ENCODE measurements around the gene CYP1A2.
"Not testable (repeated sequence)": the region's sequence is repeated elsewhere in the genome, so short reads cannot be mapped to it uniquely, and the experiment has no call there.

The CYP1A2 gene

DNA sequence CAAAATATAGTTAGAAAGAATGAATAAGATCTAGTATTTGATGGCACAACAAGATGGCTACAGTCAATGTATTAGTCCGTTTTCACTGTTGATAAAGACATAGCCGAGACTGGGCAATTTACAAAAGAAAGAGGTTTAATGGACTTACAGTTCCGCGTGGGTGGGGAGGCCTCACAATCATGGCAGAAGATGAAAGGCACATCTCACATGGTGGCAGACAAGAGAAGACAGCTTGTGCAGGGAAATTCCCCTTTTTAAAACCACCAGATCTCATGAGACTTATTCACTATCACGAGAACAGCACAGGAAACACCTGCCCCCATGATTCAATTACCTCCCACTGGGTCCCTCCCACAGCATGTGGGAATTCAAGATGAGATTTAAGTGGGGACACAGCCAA lies 10.4 kb upstream of the CYP1A2 start:
- DNase-seq (ENCODE audit: low read depth in 2 of 2, low spot score in 1 of 2), result not testable (repeated sequence)

DNA sequence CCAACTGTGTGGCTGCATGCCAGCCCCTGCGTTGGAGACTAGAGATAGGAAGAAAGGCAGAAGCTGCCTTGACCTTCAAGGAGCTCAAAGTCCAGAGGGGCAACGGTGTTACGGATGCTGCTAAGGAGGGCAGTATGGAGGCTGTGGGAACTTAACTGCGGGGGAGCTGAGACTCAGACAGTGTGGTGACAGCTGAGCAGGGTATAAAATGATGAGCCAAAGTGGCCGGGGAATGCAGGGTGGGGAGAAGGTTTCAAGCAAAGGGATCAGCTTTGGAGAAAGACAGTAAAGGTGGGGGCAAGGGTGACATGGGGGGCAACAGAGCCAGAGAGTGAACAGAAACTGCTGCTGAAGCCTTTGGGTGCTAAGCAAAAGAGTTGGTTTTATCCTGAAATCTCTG lies 6.2 kb upstream of the CYP1A2 start:
- no peak for DNase-seq (ENCODE audit: low read depth in 2 of 2, low spot score in 1 of 2)

DNA sequence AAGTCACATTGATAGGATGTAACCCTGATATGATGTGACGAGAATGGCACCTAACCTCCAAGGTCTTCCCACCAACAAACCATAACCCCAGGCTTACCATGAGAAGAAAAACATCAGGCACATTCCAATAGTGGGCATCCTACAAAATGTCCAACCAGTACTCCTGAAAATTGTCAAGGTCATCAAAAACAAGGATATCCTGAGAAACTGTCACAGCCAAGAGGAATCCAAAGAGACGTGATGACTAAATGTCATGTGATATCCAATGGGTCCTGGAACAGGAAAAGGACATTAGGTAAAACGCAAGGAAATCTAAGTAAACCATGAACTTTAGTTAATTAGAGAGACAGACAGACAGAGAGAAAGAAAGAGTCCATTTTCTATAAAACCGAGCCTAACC lies 2.3 kb upstream of the CYP1A2 start:
- DNase-seq (ENCODE audit: low read depth in 2 of 2, low spot score in 1 of 2), result no peak

DNA sequence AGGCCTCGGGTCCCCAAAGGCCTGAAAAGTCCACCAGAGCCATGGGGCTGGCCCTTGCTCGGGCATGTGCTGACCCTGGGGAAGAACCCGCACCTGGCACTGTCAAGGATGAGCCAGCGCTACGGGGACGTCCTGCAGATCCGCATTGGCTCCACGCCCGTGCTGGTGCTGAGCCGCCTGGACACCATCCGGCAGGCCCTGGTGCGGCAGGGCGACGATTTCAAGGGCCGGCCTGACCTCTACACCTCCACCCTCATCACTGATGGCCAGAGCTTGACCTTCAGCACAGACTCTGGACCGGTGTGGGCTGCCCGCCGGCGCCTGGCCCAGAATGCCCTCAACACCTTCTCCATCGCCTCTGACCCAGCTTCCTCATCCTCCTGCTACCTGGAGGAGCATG lies 1.2 kb downstream of the CYP1A2 start:
- DNase-seq (ENCODE audit: low read depth in 2 of 2, low spot score in 1 of 2), result no peak

DNA sequence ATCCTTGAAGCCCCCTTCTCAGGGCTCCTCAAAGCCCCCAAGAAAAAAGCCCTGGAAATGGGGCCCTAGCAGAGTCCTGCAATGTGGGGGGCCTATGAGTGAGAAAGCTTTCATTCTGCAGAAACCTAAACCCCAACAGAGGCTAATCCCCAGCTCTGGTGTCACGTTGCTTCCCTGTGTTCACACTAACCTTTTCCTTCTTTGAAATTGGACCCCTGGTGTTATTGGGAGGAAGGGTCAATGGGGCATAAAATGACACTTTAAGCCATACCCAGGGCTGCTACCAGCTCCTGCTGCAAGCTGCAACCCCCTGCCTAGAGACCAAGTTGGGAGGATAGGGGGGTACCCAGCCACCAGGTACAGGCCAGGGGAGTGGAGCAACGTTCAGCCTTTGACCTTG lies 2.1 kb downstream of the CYP1A2 start:
- no peak for DNase-seq (ENCODE audit: low read depth in 2 of 2, low spot score in 1 of 2)

DNA sequence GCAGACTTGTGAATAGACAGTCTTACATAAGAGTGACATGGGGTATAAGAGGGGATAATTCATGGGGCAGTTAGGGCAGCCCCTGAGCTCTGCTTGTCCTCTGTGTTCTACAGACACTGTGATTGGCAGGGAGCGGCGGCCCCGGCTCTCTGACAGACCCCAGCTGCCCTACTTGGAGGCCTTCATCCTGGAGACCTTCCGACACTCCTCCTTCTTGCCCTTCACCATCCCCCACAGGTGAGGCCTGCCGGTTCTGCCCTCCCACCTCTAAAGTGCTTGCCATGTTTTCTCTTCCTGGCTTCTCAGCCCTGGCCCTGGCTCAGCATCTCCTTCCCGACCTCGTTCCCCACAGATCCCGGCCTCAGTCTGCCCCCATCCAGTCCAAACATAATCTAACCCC lies 3.4 kb downstream of the CYP1A2 start:
- no peak for DNase-seq (ENCODE audit: low read depth in 2 of 2, low spot score in 1 of 2)

DNA sequence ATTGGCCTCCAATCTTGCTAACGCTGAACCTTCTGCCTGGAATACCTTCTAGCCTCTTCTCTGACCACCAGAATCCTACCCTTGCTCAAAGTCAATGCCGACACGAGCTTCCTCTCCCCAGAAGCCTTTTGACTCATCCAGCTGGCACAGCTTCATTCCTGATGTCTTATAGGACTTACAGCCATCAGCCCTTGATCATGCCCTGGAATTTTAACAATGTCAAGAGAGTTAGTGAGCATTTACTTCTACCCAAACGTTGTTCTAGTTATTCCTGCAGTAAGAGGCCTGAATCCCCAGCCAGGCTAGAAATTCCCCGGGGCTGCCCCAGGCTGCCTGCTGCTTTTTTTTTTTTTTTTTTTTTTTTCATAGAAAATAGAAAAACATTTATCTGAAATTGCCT lies 3.9 kb downstream of the CYP1A2 start:
- no peak for DNase-seq (ENCODE audit: low read depth in 2 of 2, low spot score in 1 of 2)

DNA sequence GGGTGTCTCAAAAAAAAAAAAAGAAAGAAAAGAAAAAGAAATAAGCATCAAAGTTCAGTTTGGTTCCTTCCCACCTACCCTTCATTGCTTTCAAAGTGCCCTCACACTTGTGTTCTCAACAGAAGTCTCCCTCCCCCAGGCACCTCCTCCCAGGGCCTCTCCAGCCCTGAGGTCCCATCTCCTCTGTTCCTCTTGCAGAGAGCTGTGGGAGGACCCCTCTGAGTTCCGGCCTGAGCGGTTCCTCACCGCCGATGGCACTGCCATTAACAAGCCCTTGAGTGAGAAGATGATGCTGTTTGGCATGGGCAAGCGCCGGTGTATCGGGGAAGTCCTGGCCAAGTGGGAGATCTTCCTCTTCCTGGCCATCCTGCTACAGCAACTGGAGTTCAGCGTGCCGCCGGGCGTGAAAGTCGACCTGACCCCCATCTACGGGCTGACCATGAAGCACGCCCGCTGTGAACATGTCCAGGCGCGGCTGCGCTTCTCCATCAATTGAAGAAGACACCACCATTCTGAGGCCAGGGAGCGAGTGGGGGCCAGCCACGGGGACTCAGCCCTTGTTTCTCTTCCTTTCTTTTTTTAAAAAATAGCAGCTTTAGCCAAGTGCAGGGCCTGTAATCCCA lies 6.1 kb downstream of the CYP1A2 start:
- no peak for DNase-seq (ENCODE audit: low read depth in 2 of 2, low spot score in 1 of 2)

DNA sequence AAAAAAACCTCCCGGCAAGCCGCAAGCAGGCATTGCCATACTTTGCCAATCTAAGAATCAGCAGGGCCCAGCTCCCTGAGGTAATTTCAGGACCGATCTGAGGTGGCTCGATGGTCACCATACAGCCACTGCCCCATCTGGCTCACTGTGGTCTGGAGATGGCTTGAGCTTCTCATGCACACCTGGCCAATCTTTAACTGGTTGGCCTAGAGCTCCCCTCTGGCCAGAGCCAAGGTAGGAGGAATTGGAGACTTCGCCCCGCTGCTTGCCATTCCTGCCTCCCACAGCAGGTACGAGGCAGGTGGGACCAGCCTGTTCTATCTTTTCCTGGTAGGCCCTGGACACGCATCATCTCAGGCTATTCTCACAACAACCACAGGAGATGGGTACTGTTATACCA lies 10.1 kb downstream of the CYP1A2 start:
- DNase-seq (ENCODE audit: low read depth in 2 of 2, low spot score in 1 of 2), result no peak

DNA sequence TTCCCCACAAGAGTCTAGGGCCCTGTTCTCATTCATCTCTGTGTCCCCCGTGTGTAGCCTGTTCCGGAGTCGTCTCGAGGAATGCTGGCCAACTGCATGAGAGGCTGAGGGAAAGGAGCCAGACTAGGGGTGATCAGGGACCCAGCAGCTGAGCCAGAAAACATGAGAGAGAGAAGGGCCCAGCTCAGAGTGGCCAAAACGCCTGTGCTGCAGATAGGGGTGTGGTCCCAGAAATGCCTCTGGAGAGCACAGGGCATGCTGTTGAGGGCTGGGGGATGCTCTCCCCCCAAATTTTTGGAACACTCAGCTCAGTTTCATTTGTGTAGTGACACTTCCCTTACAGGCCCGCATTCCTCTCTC lies 14.1 kb downstream of the CYP1A2 start:
- no peak for DNase-seq (ENCODE audit: low read depth in 2 of 2, low spot score in 1 of 2)

DNA sequence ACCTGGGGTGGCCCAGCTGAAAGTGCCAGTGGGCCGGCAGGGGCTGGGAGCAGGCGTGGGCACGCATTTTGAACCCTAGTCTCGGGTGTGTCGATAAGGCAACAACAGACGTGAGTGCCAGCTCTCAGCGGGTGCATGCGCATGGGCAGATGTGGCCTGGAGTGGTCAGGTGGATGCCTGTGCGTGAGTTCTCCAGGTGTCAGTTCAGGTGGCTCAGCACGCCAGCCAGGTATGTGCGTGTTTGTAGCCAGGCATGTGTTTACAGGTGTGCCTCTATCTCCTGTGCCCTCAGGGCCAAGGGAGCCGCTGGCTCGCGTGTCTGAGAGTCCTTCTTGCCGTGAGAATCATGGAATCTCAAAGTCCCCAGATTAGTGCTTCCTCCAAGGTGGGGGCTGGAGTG lies 14.8 kb downstream of the CYP1A2 start:
- DNase-seq (ENCODE audit: low read depth in 2 of 2, low spot score in 1 of 2), result no peak

DNA sequence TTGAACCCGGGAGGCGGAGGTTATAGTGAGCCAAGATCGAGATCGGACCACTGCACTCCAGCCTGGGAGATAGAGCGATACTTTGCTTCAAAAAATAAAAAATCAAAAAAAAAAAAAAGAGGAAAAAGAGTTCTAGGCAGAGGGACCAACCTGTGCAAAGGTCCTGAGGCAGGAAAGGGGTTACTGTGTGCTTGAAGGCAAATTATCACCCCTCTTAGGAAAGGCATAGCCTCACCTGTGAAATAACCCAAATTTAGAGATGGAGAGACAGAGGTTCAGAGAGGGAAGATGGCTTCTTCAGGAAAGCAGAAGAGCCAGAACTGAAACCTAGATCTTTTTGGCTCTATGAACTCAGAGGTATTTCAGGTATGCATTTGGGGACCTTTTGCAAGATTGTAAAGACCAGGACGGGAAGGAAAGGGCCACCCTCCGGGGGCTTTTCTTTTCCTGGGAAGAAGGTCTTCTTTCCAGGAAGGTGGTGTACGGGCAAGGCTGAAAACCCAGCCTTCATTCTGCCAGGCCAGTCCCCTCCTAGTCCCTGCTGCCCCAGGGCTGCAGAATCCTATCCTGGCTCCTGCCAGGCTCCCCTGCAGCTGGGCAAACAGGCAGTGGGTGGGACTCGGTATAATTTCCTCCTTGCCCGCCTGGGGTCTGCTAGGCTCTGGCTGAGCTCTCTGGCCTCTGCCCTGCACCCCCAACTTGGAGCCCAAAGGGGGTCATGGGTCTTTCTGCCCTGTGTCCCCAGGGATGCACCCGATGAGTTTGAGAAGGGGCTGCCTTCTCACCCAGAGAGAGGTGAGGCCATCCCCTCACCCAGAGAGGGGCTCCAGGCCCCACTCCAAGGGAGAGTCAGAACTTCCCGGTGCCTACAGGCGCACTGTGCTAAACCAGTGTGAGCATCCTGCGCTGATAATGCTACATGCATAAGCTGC lies 18.8 kb downstream of the CYP1A2 start:
- DNase-seq (ENCODE audit: low read depth in 2 of 2, low spot score in 1 of 2), result no peak

DNA sequence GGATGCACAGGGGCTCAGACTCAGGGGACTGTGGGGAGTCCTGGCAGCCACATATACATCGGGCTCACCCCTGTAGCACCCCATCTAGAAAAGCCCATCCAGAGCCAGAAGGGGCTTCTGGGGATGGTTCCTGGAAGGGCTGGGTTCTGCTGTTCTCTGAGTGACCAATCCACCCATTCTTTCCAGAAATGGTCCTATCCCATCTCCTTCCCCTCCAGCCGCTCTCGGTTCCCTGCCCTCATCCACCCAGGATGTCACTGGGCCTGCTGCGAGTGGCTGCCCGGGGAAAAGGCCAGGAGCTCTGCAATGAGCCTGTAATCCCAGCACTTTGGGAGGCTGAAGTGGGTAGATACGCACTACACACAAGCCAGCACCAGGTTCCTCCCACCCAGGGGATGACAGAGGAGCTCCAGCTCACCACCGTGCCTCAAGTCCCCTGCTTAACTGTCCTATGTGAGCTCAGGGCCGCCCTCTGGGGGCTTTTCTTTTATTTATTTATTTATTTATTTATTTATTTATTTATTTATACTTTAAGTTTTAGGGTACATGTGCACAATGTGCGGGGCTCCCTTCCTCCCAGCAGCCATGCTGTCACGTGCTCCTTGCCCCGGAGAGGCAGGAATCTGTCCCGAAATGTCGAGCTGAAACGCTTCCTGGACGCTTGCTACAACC lies 19.6 kb downstream of the CYP1A2 start:
- no peak for DNase-seq (ENCODE audit: low read depth in 2 of 2, low spot score in 1 of 2)

DNA sequence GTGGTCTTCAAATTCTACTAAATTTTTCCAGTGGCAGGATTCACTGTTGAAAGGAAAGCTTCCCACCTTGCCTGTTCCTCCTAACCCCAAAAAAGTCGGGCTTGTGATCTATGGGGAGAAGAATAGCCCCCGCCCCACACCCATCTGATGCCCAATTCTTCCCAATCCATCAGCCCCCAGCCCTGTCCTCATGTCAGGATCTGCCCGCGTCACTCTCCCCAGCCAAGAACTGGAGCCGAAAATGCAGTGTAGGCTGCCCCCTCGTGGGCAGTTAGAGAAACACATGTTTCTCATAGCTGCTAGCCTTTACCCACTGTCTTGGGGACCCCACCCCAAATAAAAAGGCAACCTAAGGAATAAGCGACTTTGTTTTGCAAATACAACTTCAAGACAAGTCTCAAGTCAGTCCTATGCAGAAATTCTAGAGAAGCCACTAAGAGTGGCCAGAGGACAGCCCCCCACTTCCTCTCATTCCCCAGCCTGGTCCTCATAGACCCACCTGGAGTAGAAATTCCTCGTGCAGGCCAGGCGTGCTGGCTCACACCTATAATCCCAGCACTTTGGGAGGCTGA lies 20.2 kb downstream of the CYP1A2 start:
- DNase-seq (ENCODE audit: low read depth in 2 of 2, low spot score in 1 of 2), result no peak

DNA sequence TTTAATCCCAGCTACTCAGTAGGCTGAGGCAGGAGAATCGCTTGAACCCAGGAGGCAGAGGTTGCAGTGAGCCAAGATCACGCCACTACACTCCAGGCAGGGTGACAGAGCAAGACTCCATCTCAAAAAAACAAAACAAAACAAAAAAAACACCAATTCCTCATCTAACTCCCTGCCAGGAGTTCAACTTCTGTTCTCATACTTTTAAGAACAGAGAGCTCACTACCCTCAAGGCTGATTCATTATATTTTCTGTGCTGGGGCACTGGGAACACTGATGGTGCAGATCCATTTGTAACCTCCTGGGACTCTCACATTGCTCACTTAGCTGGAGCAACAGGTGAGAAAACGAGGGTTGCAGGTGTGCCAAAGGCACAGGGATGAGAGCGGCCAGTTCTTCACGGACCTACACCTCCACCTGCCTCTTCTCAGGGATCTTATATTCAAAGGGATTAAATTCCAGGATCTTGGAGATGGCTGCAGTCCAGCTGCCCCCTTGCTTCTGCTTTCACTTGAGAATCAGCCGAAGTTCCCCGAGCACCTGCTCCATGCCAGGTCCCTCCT lies 20.9 kb downstream of the CYP1A2 start:
- DNase-seq (ENCODE audit: low read depth in 2 of 2, low spot score in 1 of 2), result no peak

DNA sequence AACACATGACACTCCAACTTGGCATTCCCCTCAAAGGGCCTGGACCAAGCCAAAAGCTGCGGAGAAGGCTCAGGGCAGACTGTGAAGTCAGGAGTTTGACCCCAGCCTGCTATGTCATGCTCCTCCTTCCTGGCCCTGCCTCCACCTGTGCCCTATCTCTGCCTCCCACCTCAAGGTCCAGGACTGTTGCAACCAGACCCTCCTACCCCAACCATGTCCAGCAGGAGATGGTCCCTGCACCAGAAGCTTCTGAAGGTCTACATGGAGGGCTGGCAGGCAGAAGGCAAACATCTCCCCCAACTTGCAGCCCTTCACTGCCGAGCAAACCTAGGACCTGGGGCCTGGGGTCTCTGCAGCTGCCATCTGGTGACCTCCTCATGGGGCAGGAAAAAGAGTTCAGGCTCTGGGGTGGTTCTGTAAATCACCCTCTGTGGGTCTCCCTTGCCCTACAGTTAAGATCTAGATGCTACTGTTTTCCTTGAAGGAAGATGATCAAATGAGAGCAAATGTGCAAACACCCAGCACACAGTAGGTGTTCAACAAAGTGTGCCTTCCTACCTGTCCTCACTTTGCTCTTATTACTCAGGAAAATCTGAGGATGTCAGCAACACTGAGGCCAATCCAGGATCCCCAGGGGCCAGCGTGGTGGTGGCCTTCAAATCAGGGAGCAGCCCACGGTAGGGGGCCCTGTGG lies 21.7 kb downstream of the CYP1A2 start:
- no peak for DNase-seq (ENCODE audit: low read depth in 2 of 2, low spot score in 1 of 2)

DNA sequence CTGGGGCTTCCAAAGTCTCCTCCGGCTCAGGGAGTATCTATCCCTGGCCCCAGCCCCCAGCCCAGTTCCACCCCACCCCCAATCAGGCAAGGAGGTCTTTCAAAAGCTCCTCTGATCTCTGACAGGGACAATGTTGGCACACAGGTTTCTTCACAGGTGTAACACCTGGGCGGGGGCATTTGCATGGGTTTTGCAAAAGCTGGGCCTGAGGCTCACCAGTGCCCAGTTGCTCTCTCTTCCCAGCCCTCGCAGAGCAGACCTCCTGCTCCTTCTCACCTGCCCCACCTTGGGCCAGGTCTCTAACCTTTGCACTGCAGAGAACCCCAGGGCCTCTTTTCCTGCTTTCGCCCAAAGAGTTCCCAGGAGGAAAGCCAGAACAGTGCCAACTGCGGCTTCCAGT lies 24.7 kb downstream of the CYP1A2 start:
- DNase-seq (ENCODE audit: low read depth in 2 of 2, low spot score in 1 of 2), result no peak

DNA sequence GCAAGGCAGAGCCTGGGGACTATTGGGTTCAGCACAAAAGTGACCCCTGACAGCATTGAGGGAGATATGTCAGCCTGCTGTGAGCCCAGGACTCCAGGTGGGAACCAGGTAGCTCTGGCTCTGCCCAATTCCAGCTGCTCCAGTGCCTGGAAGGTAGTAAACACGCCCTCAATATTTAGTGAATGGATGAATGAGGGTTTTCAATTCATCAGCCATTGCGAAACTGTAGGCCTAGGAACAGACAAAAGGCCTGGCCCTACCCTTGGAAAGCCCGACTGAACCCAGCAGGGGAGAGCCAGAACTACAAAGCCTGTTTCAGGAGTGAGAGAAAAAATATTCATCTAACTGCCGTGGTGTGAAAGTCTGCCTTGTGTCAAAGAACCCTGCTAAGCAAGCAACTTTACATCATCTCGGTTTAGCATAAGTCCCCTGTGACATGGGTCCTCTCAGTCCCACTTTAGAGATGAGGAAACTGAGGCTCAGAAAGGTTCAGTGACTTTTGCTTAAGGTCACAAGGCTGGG lies 25.1 kb downstream of the CYP1A2 start:
- DNase-seq (ENCODE audit: low read depth in 2 of 2, low spot score in 1 of 2), result no peak

DNA sequence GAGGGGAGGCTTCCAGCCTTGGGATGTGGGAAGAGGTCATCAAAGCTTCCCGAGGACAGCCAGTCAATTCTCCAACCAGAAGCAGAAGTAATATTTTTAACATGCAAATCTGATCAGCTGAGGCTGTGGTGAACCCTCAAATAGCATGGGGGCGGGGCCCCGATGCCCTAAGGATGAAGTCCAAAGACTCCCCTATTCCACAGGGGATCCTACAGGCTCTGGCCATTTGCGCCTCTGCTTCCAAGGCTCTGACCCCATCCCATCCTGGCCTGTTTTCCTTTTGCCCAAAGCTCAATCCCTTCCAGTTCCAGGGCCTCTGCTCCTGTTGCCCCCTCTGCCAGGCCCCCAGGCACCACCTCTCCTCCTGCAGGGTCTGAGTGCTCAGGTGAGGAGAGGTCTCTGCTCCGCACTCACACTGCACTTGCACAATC lies 26.5 kb downstream of the CYP1A2 start:
- DNase-seq (ENCODE audit: low read depth in 2 of 2, low spot score in 1 of 2), result no peak

DNA sequence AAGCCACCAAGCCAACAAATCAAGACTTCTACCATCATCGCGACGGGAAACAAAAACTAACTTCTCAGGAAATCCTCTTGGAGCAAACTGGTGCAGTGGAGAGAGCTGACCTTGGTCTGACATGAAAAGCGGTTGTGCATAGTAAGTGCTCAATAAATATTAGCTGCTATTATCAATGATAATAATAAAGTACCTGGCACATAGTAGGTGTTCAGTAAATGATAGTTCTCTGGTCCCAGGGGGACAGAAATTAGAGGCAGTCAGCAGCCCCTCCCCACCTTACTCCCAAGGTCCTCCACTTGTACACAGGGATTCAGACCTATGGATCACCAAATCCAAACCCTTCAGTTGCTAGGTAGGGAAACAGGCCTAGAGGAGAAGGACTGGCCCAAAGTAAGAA lies 27.2 kb downstream of the CYP1A2 start:
- no peak for DNase-seq (ENCODE audit: low read depth in 2 of 2, low spot score in 1 of 2)
